ENCODE results near the gene SLC7A6OS. TPM values are rescaled to one million over a fixed set of nuclear protein-coding genes. Genes with fewer than 3 reads are reported as not detected.
A peak's percentile ranks its signal among the peaks of the same experiment; 100 is the strongest.

The SLC7A6OS gene
- total and polyA plus RNA-seq, 8 donors = 5.2 to 8.1 (median 6.5) TPM

DNA sequence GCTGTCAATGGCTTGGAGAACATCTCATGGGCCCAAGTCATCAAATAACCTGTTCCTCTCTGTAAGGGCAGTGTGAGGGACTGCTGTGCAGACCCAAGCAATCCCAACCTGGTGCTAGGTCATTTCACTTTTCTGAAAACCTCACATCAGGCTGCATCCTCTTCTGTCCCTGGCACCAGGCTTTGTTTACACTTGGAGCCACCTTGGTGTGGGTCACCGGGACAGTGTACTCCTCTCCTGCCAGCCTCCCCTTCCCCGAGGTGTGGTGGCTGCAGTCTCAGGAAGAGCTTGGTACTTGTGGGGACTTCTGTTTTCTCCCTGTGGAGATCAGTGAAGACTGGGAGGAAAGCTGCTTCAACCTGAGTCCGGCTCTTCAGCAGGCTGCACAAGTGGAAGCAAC, 12.4 kb downstream of the SLC7A6OS start:
- TF ChIP-seq, protein P1, sequence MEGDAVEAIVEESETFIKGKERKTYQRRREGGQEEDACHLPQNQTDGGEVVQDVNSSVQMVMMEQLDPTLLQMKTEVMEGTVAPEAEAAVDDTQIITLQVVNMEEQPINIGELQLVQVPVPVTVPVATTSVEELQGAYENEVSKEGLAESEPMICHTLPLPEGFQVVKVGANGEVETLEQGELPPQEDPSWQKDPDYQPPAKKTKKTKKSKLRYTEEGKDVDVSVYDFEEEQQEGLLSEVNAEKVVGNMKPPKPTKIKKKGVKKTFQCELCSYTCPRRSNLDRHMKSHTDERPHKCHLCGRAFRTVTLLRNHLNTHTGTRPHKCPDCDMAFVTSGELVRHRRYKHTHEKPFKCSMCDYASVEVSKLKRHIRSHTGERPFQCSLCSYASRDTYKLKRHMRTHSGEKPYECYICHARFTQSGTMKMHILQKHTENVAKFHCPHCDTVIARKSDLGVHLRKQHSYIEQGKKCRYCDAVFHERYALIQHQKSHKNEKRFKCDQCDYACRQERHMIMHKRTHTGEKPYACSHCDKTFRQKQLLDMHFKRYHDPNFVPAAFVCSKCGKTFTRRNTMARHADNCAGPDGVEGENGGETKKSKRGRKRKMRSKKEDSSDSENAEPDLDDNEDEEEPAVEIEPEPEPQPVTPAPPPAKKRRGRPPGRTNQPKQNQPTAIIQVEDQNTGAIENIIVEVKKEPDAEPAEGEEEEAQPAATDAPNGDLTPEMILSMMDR (IDR thresholded peaks at IDR 0.05) = no peak
- H3K4me1 ChIP-seq = no peaks in the 10 kb centered on the region
- H3K9me3 ChIP-seq = no peaks in the 10 kb centered on the region
- DNase-seq (no peak), FAIRE-seq (no peak), ATAC-seq (no peak)
- peaks cover 0 to 41% (median 19%) of the 10 kb centered on the region in 3 donors for H3K36me3 ChIP-seq
- H3K27me3 ChIP-seq = no peaks in the 10 kb centered on the region
- H3K4me3 ChIP-seq = no peak overlapping the region
- intact Hi-C loops (cut with DNase I) = no loop called here
- WGBS, 2 donors = 79 to 85% methylated on average over 3 of the region's 3 CpGs
- no peak overlapping the region for H3K27ac ChIP-seq

GRCh38 chr16:68297908-68298307, 12.8 kb downstream of the SLC7A6OS start:
- 48 to 55% methylated on average over 3 of the region's 3 CpGs for WGBS, 2 donors
- no peak for FAIRE-seq
- Histone ChIP-seq H3K27ac (no peak overlapping the region), H3K4me1 (no peaks in the 10 kb centered on the region), H3K36me3 (peaks cover 0 to 37% (median 19%) of the 10 kb centered on the region in 3 donors), H3K27me3 (no peaks in the 10 kb centered on the region), H3K4me3 (no peak overlapping the region), H3K9me3 (no peaks in the 10 kb centered on the region)
- intact Hi-C loops (cut with DNase I) = no loop called here
- no peak for DNase-seq
- TF ChIP-seq, protein P1 (IDR thresholded peaks at IDR 0.05) = no peak
- no peak for ATAC-seq

- TF ChIP-seq, protein P1 (IDR thresholded peaks at IDR 0.05) = no peak
- intact Hi-C loops (cut with DNase I) = no loop called here
- 70 to 73% methylated on average over 6 of the region's 6 CpGs for WGBS, 2 donors
- Histone ChIP-seq H3K27ac (no peak overlapping the region), H3K4me1 (no peaks in the 10 kb centered on the region), H3K36me3 (peaks cover 0 to 25% (median 9%) of the 10 kb centered on the region in 3 donors), H3K27me3 (no peaks in the 10 kb centered on the region), H3K9me3 (no peaks in the 10 kb centered on the region), H3K4me3 (no peak overlapping the region)
- no peak for FAIRE-seq
- no peak for DNase-seq
- ATAC-seq = peak in 3 of 4 donors; percentile 31 to 58 (median 48)
Observed at GRCh38 chr16:68296693-68297092, 14.1 kb downstream of the SLC7A6OS start.

DNA sequence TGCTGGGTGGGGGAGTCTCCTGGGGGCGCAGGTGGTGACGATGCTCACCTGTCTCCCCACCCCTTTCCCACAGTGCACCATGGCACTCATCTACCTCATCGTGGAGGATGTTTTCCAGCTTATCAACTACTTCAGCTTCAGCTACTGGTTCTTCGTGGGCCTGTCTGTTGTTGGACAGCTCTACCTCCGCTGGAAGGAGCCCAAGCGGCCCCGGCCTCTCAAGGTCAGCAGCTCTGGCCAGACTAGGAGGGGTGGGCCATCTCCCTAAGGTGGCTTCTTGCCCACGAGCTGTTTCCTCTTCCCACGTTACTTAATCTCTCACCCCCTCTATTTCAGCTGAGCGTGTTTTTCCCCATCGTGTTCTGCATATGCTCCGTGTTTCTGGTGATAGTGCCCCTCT, 14.5 kb downstream of the SLC7A6OS start:
- Histone ChIP-seq H3K4me3 (no peak overlapping the region), H3K9me3 (no peaks in the 10 kb centered on the region), H3K36me3 (peaks cover 0 to 22% (median 9%) of the 10 kb centered on the region in 3 donors), H3K27ac (no peak overlapping the region), H3K4me1 (no peaks in the 10 kb centered on the region), H3K27me3 (no peaks in the 10 kb centered on the region)
- intact Hi-C loops (cut with DNase I) = no loop called here
- peak in 5 of 6 donors; percentile 31 to 60 (median 33) for DNase-seq
- 27 to 30% methylated on average over 12 of the region's 12 CpGs for WGBS, 2 donors
- TF ChIP-seq, protein P1 (IDR thresholded peaks at IDR 0.05) = no peak
- ATAC-seq = peak in 3 of 4 donors; percentile 27 to 83 (median 75)
- no peak for FAIRE-seq

DNA sequence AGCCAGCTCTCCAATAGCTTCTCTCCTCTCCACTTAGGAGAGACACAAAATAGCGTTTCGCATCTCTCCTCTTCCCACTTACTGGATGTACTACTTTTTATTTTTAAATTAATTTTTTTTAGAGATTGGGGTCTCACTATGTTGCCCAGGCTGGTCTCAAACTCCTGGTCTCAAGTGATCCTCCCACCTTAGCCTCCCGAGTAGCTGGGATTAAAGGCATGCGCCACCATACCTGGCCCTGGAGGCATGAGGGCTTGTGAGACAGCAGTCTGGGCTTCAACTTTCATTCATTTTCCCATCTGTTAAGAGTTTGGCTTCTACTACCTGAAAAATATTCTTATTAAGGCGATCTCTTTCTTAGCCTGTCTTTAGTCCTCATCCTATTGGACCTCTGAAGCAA, 18.3 kb downstream of the SLC7A6OS start:
- intact Hi-C loops (cut with DNase I) = no loop called here
- Histone ChIP-seq H3K9me3 (no peaks in the 10 kb centered on the region), H3K4me3 (no peak overlapping the region), H3K27ac (no peak overlapping the region), H3K27me3 (no peaks in the 10 kb centered on the region), H3K4me1 (no peaks in the 10 kb centered on the region), H3K36me3 (no peaks in the 10 kb centered on the region)
- DNase-seq (no peak), ATAC-seq (no peak), FAIRE-seq (no peak)
- TF ChIP-seq, protein P1 (IDR thresholded peaks at IDR 0.05) = no peak
- WGBS, 2 donors = 95 to 96% methylated on average over 5 of the region's 5 CpGs

Data from pancreas (tissue), 10 donors.